Nephron progenitor cell (in vitro differentiated cells): ENCODE data around the gene DLG1.

Source experiments
- DNase-seq: peaks from one replicate; pipeline ENCODE4 v3.0.0; 2021
- H3K27ac Mint-ChIP-seq: 2 replicates; pipeline ENCODE4 v1.8.0; 2021; ENCODE audit warnings: mild to moderate bottlenecking, moderate library complexity, mixed read lengths
- H3K27me3 Mint-ChIP-seq: 2 replicates; pipeline ENCODE4 v1.8.0; 2021; ENCODE audit warnings: mild to moderate bottlenecking, low read depth, mixed read lengths; ENCODE audit not compliant: poor library complexity
- H3K36me3 Mint-ChIP-seq: 2 replicates; pipeline ENCODE4 v1.8.0; 2021; ENCODE audit warnings: low read depth, mixed read lengths
- H3K4me1 Mint-ChIP-seq: 2 replicates; pipeline ENCODE4 v1.8.0; 2021; ENCODE audit warnings: mixed read lengths
- H3K4me3 Mint-ChIP-seq: 2 replicates; pipeline ENCODE4 v1.8.0; 2021; ENCODE audit warnings: mild to moderate bottlenecking, moderate library complexity, mixed read lengths
- H3K9me3 Mint-ChIP-seq: 2 replicates; pipeline ENCODE4 v1.8.0; 2021; ENCODE audit warnings: mild to moderate bottlenecking, moderate library complexity, mixed read lengths
- TF ChIP-seq, protein P1 (sequence below): fragments of 200-600 bp; sonication (generic); IDR thresholded peaks from 2 replicates; pipeline ENCODE4 v1.5.0; 2021; ENCODE audit warnings: antibody characterized with exemption

DLG1 gene

DNA sequence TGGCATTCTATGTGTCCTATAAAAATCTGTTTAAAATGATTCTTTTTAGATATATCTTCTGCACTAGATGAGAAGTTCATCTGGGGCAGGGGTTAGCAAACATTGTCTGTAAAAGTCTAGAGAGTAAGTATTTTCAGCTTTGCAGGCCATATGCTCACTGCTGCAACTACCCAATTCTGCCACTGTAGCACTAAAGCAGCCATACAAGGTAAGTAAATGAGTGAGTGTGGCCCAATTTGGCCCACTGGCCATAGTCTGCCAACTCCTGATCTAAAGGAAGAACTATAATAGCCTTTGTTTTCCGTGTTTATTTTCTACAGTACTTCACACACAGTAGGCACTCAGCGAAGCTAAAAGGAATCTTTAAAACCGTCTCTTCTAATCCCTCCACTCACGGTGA, 42.3 kb downstream of the DLG1 start:
- Mint-ChIP-seq H3K4me1 (peaks cover 60% of the 10 kb centered on the region), H3K27ac (no peak overlapping the region), H3K4me3 (no peak overlapping the region), H3K36me3 (peaks cover 41% of the 10 kb centered on the region), H3K27me3 (no peaks in the 10 kb centered on the region), H3K9me3 (peaks cover 17% of the 10 kb centered on the region)
- TF ChIP-seq, protein P1, sequence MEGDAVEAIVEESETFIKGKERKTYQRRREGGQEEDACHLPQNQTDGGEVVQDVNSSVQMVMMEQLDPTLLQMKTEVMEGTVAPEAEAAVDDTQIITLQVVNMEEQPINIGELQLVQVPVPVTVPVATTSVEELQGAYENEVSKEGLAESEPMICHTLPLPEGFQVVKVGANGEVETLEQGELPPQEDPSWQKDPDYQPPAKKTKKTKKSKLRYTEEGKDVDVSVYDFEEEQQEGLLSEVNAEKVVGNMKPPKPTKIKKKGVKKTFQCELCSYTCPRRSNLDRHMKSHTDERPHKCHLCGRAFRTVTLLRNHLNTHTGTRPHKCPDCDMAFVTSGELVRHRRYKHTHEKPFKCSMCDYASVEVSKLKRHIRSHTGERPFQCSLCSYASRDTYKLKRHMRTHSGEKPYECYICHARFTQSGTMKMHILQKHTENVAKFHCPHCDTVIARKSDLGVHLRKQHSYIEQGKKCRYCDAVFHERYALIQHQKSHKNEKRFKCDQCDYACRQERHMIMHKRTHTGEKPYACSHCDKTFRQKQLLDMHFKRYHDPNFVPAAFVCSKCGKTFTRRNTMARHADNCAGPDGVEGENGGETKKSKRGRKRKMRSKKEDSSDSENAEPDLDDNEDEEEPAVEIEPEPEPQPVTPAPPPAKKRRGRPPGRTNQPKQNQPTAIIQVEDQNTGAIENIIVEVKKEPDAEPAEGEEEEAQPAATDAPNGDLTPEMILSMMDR = no peak
- no peak for DNase-seq

- Mint-ChIP-seq H3K27me3 (no peaks in the 10 kb centered on the region), H3K4me3 (no peak overlapping the region), H3K4me1 (peaks cover 36% of the 10 kb centered on the region), H3K36me3 (peaks cover 68% of the 10 kb centered on the region), H3K27ac (peak overlapping the region; percentile 9), H3K9me3 (peaks cover 44% of the 10 kb centered on the region)
- TF ChIP-seq, protein P1 = no peak
- no peak for DNase-seq
Measured at GRCh38 chr3:197253238-197253947, 45.0 kb downstream of the DLG1 start.

DNA sequence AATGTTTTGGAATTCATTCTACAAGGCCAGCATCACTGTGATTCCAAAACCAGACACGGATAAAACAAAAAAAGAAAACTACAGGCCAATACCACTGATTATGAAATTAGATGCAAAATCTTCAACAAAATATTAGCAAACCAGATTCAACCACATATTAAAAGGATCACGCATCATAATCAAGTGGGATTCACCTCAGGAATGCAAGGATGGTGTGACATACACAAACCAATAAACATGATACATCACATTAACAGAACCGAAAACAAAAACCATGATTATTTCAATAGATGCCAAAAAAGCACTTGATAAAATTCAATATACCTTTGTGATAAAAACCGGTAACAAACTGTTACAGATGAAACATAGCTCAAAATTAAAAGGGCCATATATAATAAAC, 48.9 kb downstream of the DLG1 start:
- TF ChIP-seq, protein P1 = no peak
- peaks cover 96% of the 10 kb centered on the region for H3K36me3 Mint-ChIP-seq
- H3K4me3 Mint-ChIP-seq = no peak overlapping the region
- H3K4me1 Mint-ChIP-seq = peaks cover 7% of the 10 kb centered on the region
- no peak overlapping the region for H3K27ac Mint-ChIP-seq
- no peaks in the 10 kb centered on the region for H3K27me3 Mint-ChIP-seq
- peaks cover 81% of the 10 kb centered on the region for H3K9me3 Mint-ChIP-seq
- no peak for DNase-seq

- no peak overlapping the region for H3K4me3 Mint-ChIP-seq
- H3K27me3 Mint-ChIP-seq = no peaks in the 10 kb centered on the region
- no peak overlapping the region for H3K27ac Mint-ChIP-seq
- peaks cover 93% of the 10 kb centered on the region for H3K9me3 Mint-ChIP-seq
- no peaks in the 10 kb centered on the region for H3K4me1 Mint-ChIP-seq
- H3K36me3 Mint-ChIP-seq = peaks cover 100% of the 10 kb centered on the region
- TF ChIP-seq, protein P1 = no peak
- no peak for DNase-seq
Measured at GRCh38 chr3:197248341-197248740, 50.1 kb downstream of the DLG1 start.

- Mint-ChIP-seq H3K27ac (peak overlapping the region; percentile 73), H3K36me3 (peaks cover 100% of the 10 kb centered on the region), H3K27me3 (no peaks in the 10 kb centered on the region), H3K4me3 (no peak overlapping the region), H3K4me1 (peaks cover 4% of the 10 kb centered on the region), H3K9me3 (peaks cover 98% of the 10 kb centered on the region)
- TF ChIP-seq, protein P1 = no peak
- no peak for DNase-seq
Measured at GRCh38 chr3:197244751-197245150, 53.7 kb downstream of the DLG1 start.
